Activated CD8-positive, alpha-beta memory T cell treated with anti-CD3 and anti-CD28 coated beads for 24 hours (primary cell): ENCODE data around the gene AREG.

ENCODE experiments used
- DNase-seq: peaks from one replicate; pipeline ENCODE4 v3.0.0-alpha.2; 2020

The AREG gene

GRCh38 chr4:74444891-74445642 is at the start of gene AREG:
Gene AREG (plus strand): TSS chr4:74445136. CDS start chr4:74445346, 210 bp downstream.
- peak; percentile 90 for DNase-seq

GRCh38 chr4:74395633-74396032 is 49.3 kb upstream of the AREG start:
- DNase-seq = no peak

- no peak for DNase-seq
These were observed 47.0 kb upstream of the AREG start for GRCh38 chr4:74397748-74398426.

GRCh38 chr4:74398894-74399589 is 45.9 kb upstream of the AREG start:
- peak; percentile 57 for DNase-seq

- DNase-seq = no peak
These were observed 44.5 kb upstream of the AREG start for GRCh38 chr4:74400395-74400794.

GRCh38 chr4:74402692-74403456 is 42.1 kb upstream of the AREG start:
- no peak for DNase-seq

- no peak for DNase-seq
These were observed 37.0 kb upstream of the AREG start for GRCh38 chr4:74407891-74408290.

- no peak for DNase-seq
These were observed 36.3 kb upstream of the AREG start for GRCh38 chr4:74408639-74409038.

GRCh38 chr4:74410272-74410671 is 34.7 kb upstream of the AREG start:
- DNase-seq = no peak

GRCh38 chr4:74412225-74412624 is 32.7 kb upstream of the AREG start:
- no peak for DNase-seq

- no peak for DNase-seq
These were observed 31.7 kb upstream of the AREG start for GRCh38 chr4:74413265-74413664.

- no peak for DNase-seq
These were observed 30.7 kb upstream of the AREG start for GRCh38 chr4:74414149-74414809.

GRCh38 chr4:74415602-74416300 is 29.2 kb upstream of the AREG start:
- no peak for DNase-seq

GRCh38 chr4:74418063-74418670 is 26.8 kb upstream of the AREG start:
- DNase-seq = no peak

- no peak for DNase-seq
These were observed 24.1 kb upstream of the AREG start for GRCh38 chr4:74420863-74421262.

- no peak for DNase-seq
These were observed 21.8 kb upstream of the AREG start for GRCh38 chr4:74423104-74423503.

GRCh38 chr4:74424111-74424510 is 20.8 kb upstream of the AREG start:
- no peak for DNase-seq

GRCh38 chr4:74426101-74426500 is 18.8 kb upstream of the AREG start:
- DNase-seq = no peak

- DNase-seq = no peak
These were observed 16.7 kb upstream of the AREG start for GRCh38 chr4:74428276-74428675.

- DNase-seq = no peak
These were observed 13.7 kb upstream of the AREG start for GRCh38 chr4:74431113-74431826.

GRCh38 chr4:74433043-74433442 is 11.9 kb upstream of the AREG start:
- DNase-seq = no peak
